DMS79 (cell line): ENCODE data around the gene MT3.
A peak's percentile ranks its signal among the peaks of the same experiment; 100 is the strongest.
"Not testable (repeated sequence)": the region's sequence is repeated elsewhere in the genome, so short reads cannot be mapped to it uniquely, and the experiment has no call there.

Experiments
- DNase-seq: peaks from one replicate; lab custom pipeline; 2025; lab: John Stamatoyannopoulos, UW

The MT3 gene

DNA sequence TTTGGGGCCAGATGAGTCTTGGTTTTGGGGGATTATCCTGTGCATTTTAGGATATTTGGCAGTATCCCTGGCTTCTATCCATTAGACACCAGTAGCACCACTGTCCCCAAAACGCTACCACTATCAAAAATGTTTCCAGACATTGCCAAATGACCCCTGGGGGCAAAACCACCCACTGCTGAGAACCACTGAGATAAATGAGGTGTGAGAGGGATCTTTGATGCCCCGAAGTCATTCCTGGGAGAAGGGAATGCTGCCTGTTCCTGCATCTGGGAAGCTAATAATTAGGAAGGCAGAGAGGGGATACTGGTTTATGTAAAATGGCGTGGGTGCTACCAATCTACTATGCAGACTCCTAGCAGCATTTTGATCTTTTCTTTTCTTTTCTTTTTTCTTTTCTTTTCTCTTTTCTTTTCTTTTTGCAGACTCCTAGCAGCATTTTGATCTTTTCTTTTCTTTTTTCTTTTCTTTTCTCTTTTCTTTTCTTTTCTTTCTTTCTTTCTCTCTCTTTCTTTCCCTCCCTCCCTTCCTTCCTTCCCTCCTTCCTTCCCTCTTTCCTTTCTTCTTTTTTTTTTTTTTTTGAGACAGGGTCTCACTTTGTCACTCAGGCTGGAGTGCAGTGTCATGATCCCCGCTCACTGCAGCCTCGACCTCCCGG lies 8.8 kb upstream of the MT3 start:
- no peak for DNase-seq

DNA sequence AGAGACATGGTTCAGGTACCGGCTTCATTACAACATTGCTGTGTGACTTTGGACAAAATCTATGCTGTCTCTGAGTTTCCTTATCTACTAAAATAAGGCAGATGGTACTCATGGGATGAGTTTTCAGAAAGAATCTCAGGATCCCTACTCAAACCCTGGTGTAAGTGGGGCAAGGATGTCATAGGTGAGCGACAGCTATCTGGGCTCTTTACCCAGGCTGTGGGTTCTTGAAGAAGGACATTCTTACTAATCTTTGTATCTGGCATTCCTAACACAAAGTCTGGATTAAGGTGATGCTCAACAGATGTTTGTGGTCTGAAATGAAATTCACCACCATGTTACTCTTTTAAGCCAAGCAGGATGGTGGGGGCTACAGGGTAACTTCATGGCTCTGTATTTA lies 6.4 kb upstream of the MT3 start:
- not testable (repeated sequence) for DNase-seq

DNA sequence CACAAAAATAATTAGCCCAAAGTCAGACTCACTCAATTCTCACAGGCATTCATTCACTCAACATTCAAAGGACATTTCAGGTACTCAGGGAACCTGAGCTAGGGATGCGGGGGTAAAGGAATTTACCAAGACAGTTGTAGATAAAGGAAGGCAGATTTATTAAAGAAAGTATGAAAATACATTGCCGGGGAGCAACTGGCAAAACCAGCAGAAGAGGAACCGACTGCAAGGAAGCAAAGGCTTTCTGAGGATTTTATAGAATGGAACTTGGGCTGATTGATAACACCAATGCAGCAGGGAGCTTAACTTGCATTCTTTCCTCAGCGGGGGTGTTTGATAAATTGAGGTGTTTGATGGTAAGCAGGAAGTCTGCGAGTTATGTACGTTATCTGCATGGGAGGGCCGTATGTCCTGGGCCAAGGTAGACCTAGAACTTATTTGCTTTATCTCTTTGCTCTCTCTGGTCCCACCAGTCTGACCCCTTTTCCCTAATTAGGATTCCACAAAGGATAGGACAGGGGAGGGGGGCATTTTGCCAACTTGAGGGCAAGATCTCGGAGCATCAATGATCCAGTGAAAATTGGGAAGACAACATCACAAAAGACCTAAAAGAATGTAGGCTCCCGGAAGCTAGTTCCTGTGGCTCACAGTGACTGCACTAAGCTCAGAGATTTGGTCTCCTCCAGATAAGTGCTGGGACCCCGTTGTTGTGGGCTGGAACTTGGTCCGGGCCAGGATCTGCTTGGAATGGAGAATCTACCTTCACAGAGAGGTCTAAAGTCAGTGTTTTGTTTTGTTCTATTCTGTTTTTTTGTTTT lies 5.8 kb upstream of the MT3 start:
- DNase-seq, result no peak

DNA sequence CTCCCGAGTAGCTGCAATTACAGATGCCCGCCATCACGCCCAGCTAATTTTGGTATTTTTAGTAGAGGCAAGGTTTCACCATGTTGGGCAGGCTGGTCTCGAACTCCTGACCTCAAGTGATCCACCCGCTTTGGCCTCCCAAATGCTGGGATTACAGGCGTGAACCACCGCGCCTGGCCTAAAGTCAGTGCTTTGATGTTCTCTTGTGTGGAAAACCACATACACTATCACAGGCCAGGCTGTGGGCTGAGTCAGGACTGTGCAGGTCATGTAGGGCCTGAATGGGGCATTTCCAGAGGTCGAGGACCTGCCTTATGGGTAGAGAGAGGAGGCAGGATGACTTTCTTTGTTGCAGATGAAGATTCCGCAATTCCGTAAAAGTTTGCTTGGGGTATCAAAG lies 5.1 kb upstream of the MT3 start:
- no peak for DNase-seq

DNA sequence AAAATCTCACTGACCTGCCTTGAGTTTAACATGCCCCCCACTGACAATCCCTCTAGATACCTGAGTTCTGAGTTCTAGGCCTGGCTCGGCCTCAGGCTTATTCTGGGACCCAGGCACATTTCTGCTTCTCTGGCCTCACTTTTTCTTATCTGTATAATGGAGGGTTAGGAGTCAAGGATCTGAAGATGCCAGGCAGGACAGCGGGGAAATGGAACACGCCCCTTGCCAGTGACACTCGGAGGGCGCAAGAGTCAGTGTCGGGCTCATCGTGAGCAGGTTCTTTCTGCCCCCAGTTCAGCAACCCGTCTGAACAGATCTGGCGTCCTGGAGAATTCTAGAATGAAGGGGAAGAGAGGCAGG lies 567 bp upstream of the MT3 start:
- DNase-seq, result no peak

DNA sequence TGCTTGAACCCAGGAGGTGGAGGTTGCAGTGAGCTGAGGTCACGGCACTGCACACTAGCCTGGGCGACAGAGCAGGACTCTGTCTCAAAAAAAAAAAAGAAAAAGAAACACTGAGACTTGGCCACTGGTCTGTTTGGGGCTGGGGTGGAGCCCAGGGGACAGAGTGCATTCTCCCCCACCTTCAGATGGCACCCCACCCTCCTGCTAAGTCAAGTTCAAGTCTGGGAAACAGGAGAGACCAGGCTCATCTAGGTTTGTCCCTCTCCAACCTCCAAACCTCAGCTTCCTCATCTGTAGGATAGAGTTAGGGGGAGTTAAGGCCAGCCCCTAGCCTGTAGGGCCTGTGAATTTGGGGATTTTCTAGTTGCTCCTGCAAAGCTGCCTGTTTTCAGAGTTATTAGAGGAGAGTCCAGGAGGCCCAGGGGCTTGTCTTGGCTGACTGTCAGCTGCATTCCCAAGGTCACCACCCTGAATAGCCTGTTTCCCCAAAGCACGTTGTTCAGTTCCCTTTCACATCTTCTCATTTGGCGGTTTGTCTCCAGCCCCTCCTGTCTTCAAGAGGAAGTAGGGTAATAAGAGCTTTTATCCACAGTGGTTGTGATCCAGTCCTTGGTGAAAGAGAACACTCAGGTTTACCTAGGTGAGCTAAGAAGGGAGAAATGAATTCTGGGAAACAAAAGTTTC lies 2.2 kb downstream of the MT3 start:
- DNase-seq, result no peak

DNA sequence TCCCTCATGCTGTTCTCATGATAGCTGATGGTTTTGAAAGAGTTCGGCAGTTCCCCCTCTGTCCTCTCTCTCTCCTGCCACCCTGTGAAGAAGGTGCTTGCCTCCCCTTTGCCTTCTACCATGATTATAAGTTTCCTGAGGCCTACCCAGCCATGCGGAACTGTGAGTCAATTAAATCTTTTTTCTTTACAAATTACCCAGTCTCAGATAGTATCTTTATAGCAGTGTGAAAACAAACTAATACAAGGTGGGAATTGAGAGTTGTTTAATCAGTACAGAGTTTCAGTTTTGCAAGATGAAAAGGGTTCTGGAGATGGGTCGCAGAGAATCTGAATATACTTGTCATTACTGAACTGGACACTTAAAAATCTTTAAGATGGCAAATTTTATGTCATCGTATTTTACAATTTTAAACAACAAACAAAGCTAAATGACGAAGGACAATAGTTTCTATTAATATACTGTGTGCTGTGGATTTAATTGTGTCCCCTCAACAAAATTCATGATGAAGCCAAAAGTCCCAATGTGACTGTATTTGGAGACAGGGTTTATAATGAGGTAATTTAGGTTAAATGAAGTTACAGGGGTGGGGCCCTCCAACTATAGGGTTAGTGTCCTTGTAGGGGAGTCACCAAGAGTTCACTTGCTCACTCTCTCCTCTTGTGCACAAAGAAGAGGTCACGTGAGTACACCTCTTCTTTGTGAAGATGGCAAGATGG lies 4.4 kb downstream of the MT3 start:
- no peak for DNase-seq

DNA sequence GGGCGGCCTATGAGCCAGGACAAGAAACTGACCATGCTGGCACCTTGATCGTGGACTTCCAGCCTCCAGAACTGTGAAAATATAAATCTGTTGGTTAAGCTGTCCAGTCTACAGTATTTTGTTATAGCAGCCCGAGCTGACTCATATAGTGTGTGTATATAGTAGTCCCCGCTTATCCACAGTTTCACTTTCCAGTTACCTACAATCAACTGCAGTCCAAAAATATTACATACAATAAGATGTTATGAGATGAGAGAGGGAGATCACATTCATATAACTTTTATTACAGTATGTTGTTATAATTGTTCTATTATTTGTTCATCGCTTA lies 4.9 kb downstream of the MT3 start:
- DNase-seq, result no peak

DNA sequence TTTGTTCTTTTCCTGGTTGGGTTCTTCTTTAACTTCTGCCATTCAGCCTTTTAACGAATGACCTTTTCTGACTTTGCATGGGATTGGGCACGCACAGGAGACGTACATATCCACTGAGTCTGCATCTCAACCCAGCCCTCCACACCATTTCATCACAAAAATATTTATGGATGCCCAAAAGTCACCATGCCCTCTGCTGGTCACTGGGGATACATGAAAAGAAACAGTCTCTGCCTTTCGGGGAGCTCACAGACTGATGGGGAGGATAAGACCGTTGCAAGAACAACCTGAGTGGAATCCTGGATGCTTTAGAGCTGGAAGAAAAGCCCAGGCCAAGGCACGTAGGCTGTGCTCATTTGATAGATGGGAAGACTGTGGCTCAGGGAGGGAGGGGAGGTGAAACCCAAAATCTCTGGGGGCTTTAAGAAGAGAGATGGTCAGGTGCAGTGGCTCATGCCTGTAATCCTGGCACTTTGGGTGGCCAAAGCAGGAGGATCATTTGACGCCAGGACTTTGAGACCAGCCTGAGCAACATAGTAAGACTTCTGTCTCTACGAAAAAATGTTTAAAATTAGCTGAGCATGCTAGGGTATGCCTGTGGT lies 11.2 kb downstream of the MT3 start:
- no peak for DNase-seq

DNA sequence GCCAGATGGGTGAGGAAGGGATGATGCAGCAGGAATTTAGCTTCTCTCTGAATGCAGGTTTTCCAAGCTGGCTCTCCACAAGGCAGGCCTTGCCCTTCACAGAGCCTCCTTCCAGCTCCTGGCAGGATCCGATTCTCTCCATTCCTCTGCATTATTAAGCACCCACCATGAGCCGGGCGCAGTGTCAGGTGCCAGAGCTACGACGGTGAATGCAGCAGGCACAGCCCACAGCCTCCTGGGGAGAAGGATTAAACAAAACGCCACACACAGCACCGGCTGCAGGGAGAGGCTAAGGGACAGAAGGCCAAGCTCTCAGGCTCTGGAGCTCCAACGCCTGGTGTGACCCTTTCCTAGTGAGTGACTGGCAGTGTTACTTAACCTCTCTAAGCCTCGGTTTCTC lies 12.0 kb downstream of the MT3 start:
- no peak for DNase-seq

DNA sequence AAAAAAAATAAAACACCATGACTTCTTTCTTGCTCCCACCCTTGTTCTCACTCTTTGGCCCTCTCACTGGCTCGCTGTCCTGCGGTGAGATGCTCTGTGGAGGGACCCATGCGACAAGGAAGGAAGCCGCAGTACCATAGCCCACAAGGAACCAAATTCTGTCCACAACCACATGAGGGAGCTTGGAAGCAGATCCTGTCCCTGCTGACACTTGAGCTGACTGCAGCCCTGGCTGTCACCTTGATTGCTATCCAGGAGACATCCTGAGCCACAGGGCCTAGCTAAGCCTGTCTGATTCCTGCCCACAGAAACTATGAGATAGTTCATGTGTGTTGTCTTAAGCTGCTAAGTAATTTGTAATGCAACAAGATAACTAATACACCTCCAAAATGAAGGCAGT lies 14.3 kb downstream of the MT3 start:
- DNase-seq, result no peak

DNA sequence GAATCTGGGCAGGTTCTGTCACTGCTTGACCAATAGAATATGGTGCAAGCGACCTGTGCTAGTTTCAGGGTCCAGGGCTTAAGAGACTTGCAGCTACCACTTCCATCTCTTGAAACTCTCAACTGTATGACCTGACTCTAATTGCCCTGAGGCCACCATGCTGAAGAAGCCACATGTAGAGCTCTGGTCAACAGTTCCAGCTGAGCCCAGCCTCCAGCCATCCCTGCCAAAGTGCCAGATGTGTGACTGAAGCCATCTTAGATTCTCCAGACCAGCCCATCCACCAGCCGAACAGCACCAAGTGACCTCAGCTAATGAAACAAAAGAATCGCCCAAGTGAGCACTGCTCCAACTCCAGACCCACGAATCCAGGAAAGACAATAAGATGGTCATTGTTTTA lies 15.6 kb downstream of the MT3 start:
- DNase-seq, result no peak

DNA sequence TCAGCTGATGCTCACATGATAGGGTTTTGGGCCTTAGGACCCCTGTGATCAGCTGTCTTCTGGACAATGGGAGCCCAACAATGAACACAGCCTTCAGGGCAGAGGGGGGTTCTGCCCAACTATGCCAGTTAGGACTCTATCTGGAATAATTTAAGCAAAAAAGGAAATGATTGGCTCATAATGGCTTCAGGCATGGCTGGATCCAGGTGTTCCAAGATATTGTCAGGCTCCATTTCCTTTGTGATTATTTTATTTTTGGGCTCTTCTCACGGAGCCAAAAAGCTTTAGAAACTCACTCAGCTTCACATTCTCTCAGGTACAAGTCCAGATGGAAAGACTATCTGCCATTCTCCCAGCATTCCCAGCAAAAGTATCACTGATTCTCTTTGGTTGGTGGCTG lies 16.1 kb downstream of the MT3 start:
- DNase-seq, result no peak

DNA sequence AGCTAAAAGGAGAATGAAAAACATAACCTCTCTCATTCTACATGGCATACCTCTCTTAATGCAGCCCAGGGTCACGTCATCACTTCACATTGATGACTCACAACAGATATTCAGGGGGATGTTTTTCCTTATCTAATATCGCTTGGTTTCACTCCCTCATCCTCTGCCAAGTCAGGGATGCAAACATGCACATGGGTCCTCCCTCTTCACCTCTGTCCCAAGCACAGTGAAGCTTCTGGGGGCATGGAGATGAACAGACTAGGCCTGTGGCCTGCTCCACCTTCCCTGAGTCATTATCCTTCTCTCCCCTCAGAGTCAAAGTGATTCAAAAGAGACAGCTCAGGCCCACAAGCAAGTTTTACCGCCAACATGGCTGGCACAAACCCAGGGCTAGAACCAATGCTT lies 16.7 kb downstream of the MT3 start:
- no peak for DNase-seq

DNA sequence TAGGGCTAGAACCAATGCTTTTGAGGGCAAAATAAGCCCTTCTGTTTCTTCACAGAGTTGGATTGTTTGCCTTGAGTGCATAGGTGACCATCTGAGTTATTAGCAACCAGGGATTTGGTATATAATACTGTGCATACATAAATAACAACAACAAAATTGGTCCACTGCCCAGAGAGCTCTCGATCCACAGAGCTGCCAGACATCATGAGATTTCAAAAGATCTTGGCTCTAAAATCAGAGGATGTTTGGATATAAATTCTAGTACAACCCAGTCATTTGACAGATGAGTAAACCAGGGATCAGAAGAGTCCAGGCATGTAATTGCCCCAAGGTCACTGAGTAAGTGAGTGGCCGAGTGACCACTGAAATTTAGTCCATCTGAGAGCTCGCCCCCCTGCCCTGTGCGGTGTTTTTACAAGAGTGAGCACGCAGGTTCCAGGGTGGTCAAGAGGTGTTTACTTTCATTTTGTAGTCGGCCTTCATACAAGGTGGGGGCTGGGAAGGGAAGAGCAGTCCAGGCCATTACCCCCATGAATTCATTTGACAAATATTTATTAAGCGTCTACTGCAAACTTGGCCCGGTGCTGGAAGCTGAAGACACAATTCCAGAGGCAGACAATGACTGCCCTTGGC lies 17.3 kb downstream of the MT3 start:
- DNase-seq, result no peak

DNA sequence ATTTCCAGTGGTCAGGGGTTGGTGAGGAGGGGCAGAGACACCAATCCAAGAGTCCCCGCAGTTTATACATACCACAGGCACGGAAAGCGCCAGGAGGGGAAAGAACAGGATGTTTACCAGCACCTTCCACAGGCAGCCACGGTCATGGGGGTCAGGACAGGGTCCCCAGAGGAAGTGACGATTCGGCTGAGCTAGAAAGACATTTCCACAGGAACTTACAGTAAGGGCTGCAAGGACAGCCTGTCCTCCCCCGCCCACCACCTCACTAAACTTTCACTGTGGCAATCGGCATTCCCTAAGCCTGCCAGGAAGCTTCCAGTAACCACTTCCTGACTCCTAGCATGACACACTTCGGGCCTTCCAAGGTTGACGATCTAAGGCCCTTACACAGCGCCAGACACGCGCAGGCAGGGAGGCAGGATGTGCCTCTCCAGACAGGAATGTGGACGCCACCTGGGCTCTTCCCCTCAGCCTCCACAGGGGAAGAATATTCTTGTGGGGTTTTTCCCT lies 17.8 kb downstream of the MT3 start:
- no peak for DNase-seq

DNA sequence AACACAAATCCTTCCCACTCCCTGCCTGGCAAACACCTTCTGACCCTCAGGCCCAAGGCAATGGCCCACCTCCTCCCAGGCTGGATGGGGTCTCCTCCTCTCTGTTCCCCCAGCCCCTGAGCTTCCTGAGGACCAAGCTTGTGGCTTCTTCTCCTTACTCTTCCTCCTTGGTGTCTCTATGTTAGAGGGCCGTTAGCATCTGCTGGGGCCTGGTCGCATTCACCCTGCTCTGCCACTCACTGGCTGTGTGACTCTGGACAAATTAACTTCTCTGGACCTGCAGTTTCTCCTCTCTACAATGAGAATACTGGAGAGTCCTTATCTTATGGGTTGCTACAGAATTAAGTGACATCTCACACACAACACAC lies 18.3 kb downstream of the MT3 start:
- no peak for DNase-seq

DNA sequence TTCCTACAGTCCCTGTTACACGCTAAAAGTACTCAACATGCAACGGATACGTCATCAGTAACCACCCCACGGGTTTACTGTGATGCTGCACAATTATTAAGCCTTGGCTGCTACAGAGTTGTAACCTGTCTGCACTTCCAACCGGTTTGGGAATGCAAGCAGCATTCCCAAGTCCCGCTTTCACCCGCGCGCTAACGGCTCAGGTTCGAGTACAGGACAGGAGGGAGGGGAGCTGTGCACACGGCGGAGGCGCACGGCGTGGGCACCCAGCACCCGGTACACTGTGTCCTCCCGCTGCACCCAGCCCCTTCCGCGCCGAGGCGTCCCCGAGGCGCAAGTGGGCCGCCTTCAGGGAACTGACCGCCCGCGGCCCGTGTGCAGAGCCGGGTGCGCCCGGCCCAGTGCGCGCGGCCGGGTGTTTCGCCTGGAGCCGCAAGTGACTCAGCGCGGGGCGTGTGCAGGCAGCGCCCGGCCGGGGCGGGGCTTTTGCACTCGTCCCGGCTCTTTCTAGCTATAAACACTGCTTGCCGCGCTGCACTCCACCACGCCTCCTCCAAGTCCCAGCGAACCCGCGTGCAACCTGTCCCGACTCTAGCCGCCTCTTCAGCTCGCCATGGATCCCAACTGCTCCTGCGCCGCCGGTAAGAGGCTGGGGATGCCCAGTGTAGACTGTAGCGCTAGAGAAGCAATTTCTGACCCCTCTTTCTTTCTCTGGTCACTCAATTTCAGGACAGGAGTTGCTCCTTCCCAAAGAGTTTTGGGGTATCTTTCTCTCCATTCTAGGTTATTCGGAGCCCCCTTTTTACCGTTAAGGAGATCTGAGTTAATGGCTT lies 18.9 kb downstream of the MT3 start, which contains the start of gene MT2A:
Gene MT2A (plus strand): TSS at position 542 of the 833 bp plus-strand sequence. CDS start 72 bp downstream, at position 614.
- peak; percentile 57 for DNase-seq

DNA sequence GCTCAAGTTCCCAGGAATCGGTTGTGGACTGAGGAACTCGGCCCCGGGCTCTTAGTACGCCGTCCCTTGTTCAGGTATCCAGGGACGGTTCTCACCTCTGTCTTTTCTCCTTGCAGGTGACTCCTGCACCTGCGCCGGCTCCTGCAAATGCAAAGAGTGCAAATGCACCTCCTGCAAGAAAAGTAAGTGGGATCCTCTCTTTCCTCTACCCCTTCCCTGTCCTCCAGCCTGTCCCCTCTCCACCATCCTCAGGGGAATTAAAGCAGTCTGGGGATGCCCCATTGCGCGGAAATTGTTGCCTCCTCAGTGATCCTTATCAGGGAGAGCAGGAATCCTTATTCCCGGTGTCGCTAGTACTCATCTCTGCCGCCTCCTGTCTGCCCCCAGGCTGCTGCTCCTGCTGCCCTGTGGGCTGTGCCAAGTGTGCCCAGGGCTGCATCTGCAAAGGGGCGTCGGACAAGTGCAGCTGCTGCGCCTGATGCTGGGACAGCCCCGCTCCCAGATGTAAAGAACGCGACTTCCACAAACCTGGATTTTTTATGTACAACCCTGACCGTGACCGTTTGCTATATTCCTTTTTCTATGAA lies 19.6 kb downstream of the MT3 start:
- DNase-seq, result no peak

DNA sequence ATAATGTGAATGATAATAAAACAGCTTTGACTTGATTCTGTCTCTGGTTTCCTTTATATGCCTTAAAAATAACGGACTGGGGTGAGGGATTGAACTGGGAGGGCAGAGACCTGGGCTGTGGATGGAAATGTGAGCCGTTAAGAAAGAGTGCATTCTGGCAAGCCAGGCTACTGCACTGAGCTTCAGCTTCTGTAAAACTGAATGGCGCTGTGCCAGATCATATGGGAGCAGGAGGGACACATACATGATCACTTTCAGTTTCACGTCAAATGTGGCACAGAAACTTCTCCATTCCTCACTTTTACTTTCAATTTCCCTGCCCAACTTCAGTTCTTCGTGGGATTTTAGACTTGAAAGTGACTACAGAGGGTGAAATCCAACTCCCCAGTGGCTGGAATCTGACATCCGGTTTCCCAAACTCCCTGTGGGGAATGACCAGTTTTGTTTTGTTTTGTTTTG lies 20.2 kb downstream of the MT3 start:
- DNase-seq, result no peak
